ENCODE data around the gene FOXK1. TPM values are rescaled to one million over a fixed set of nuclear protein-coding genes. Genes with fewer than 3 reads are reported as not detected.

FOXK1 gene
- total and polyA plus RNA-seq, 2 of the 13 experiments (the other 11 are each of a cell fraction or from before 2014, with no cell fraction given), result 4.6 to 8.8 TPM

GRCh38 chr7:4779118-4779517 is 97.0 kb downstream of the FOXK1 start:
- no peak overlapping the region for H3K9ac ChIP-seq (ENCODE audit: insufficient read depth, low read depth, low read length)
- POLR2A ChIA-PET, result no interaction called here
- peaks cover 27% of the 10 kb centered on the region for H3K79me2 ChIP-seq (ENCODE audit: insufficient read depth, low read length)
- no peak for TF ChIP-seq MZF1 (CRISPR knock-in tag; IDR thresholded peaks at IDR 0.05; ENCODE audit: borderline replicate concordance)
- TF ChIP-seq DR1 (CRISPR knock-in tag; IDR thresholded peaks at IDR 0.05), result no peak
- TF ChIP-seq IRF2 (CRISPR knock-in tag; IDR thresholded peaks at IDR 0.05), result no peak
- TF ChIP-seq ZNF234 (CRISPR knock-in tag; conservative IDR thresholded peaks at IDR 0.05), result no peak
- TF ChIP-seq BHLHE40 (IDR thresholded peaks at IDR 0.05; ENCODE audit: low read length), result no peak
- no peak for TF ChIP-seq ZNF354B (CRISPR knock-in tag; IDR thresholded peaks at IDR 0.05)
- TF ChIP-seq ZNF709 (CRISPR knock-in tag; IDR thresholded peaks at IDR 0.05), result no peak
- TF ChIP-seq IKZF5 (CRISPR knock-in tag; IDR thresholded peaks at IDR 0.05), result no peak
- no peak for TF ChIP-seq TRIM22 (IDR thresholded peaks at IDR 0.05)
- TF ChIP-seq ZNF607 (CRISPR knock-in tag; IDR thresholded peaks at IDR 0.05; ENCODE audit: borderline replicate concordance), result no peak
- no peak for TF ChIP-seq TCF7 (IDR thresholded peaks at IDR 0.05; ENCODE audit: low read depth)
- no peak for TF ChIP-seq ARID5B (CRISPR knock-in tag; IDR thresholded peaks at IDR 0.05)
- TF ChIP-seq PHF5A (CRISPR knock-in tag; IDR thresholded peaks at IDR 0.05; ENCODE audit: low read depth, unreplicated experiment), result no peak
- no peak for TF ChIP-seq ZNF781 (CRISPR knock-in tag; IDR thresholded peaks at IDR 0.05; ENCODE audit: borderline replicate concordance, not compliant biosample characterization)
- no peak for TF ChIP-seq HNF4G (IDR thresholded peaks at IDR 0.05; ENCODE audit: borderline replicate concordance, low read depth, low read length)
- TF ChIP-seq HNF4G (CRISPR knock-in tag; IDR thresholded peaks at IDR 0.05; ENCODE audit: borderline replicate concordance, low read depth), result no peak
- TF ChIP-seq AGO2 (optimal IDR thresholded peaks at IDR 0.05; ENCODE audit: low read depth, low read length), result no peak
- no peak for TF ChIP-seq ELK4 (CRISPR knock-in tag; IDR thresholded peaks at IDR 0.05; ENCODE audit: borderline replicate concordance)
- no peak for TF ChIP-seq ZNF598 (CRISPR knock-in tag; IDR thresholded peaks at IDR 0.05; ENCODE audit: borderline replicate concordance)
- TF ChIP-seq NFE2L2 (IDR thresholded peaks at IDR 0.05; ENCODE audit: low read length), result no peak

More at GRCh38 chr7:4779118-4779517, 97.0 kb downstream of the FOXK1 start:
- WGBS (ENCODE audit: low lambda C conversion rate), result 99% methylated on average over 5 of the region's 5 CpGs
- intact Hi-C loops (cut with micrococcal nuclease; ENCODE audit: unreplicated experiment), result no loop called here
- in situ Hi-C loops (cut with HindIII; ENCODE audit: extremely low pct_ligation_motif_present, low pct_unique_long_range_greater_than_20kb), result no loop called here
- DNase-seq (ENCODE audit: low spot score) (no peak), ATAC-seq (no peak), FAIRE-seq (no peak)
- H3K4me2 ChIP-seq (ENCODE audit: low read depth, low read length), result no peak overlapping the region
- no peak overlapping the region for H3K27ac ChIP-seq (ENCODE audit: extremely low read length, insufficient read depth, low read length)
- no peak overlapping the region for H2AFZ ChIP-seq (ENCODE audit: low read length)
- H3K4me3 ChIP-seq (replicated peaks in 1 of 3; ENCODE audit: insufficient read depth in 1 of 3, low read depth in 2 of 3, low read length in 3 of 3), result no peak overlapping the region
- peaks cover 11 to 24% of the 10 kb centered on the region in 2 experiments; a peak in 4 of 5 replicates for H3K36me3 ChIP-seq (replicated peaks in 1 of 2; ENCODE audit: control insufficient read depth in 1 of 2, insufficient read depth in 2 of 2, low read length in 2 of 2)
- peaks cover 27% of the 10 kb centered on the region for H3K4me1 ChIP-seq (ENCODE audit: insufficient read depth, low read length)
- no TSS peak for BruUV-seq (replicated peaks)
- H3K9me3 ChIP-seq (ENCODE audit: low read length), result no peaks in the 10 kb centered on the region
- no peaks in the 10 kb centered on the region; a peak in 1 of 5 replicates for H3K27me3 ChIP-seq (ENCODE audit: control insufficient read depth in 1 of 2, insufficient read depth in 2 of 2, low read length in 2 of 2)
- no peaks in the 10 kb centered on the region for H4K20me1 ChIP-seq (ENCODE audit: insufficient read depth, low read length)
- CTCF ChIA-PET (ENCODE audit: low intra/inter-chr PET ratio, low total read pairs), result no interaction called here

All from HepG2 (cell line).